Gastrocnemius medialis (tissue), 4 donors: ENCODE data around the gene LATS2. TPM values are rescaled to one million over a fixed set of nuclear protein-coding genes. Genes with fewer than 3 reads are reported as not detected.

ENCODE experiments used
- ATAC-seq, 2 donors: fragments of 150-250 bp; one replicate each; pipeline ENCODE4 v1.9.1; 2016
- DNase-seq, 2 donors: peaks; one replicate each; pipeline ENCODE4 v3.0.0-alpha.2; 2019
- H3K27ac ChIP-seq, 4 donors: fragments of 200-600 bp; sonication (generic); 1 replicate in 1 of 4; 2 replicates in 3 of 4; pipeline ENCODE4 v1.5.1; 2016 to 2018; ENCODE audit warnings: mild to moderate bottlenecking in 2 of 4, moderate library complexity in 1 of 4
- H3K27me3 ChIP-seq, 3 donors: fragments of 200-600 bp; sonication (generic) in 2 of 3; 1 replicate in 1 of 3; 2 replicates in 2 of 3; pipeline versions ENCODE4 v1.5.1 to v1.6.0; 2016 to 2019; ENCODE audit warnings: mild to moderate bottlenecking in 1 of 3, moderate library complexity in 1 of 3
- H3K36me3 ChIP-seq, 2 donors: fragments of 200-600 bp; sonication (generic) in 1 of 2; one replicate each; pipeline ENCODE4 v1.5.1; 2017 to 2018
- H3K4me1 ChIP-seq, 2 donors: fragments of 200-600 bp; sonication (generic) in 1 of 2; one replicate each; pipeline ENCODE4 v1.5.1; 2016 to 2017; ENCODE audit warnings: mild to moderate bottlenecking in 2 of 2
- H3K4me3 ChIP-seq, 4 donors: fragments of 200-600 bp; sonication (generic) in 3 of 4; 1 replicate in 1 of 4; 2 replicates in 3 of 4; pipeline ENCODE4 v1.5.1; 2016 to 2019; ENCODE audit warnings: mild to moderate bottlenecking in 2 of 4
- H3K9me3 ChIP-seq, 3 donors: fragments of 200-600 bp; sonication (generic) in 2 of 3; 1 replicate in 1 of 3; 2 replicates in 2 of 3; pipeline ENCODE4 v1.5.1; 2016 to 2019
- CTCF ChIP-seq, 5 experiments: fragments of 450-650 bp in 3 of 5; fragments of 200-600 bp in 2 of 5; sonication (generic) in 2 of 5; IDR thresholded peaks in 4 of 5; conservative IDR thresholded peaks in 1 of 5; 1 replicate in 4 of 5; 2 replicates in 1 of 5; pipeline ENCODE4 v1.5.1; 2016 to 2019; ENCODE audit warnings: antibody characterized with exemption in 5 of 5, mild to moderate bottlenecking in 3 of 5, moderate library complexity in 3 of 5
- POLR2A ChIP-seq, 2 donors: fragments of 450-650 bp; IDR thresholded peaks; one replicate each; pipeline ENCODE4 v1.6.1; 2017; ENCODE audit warnings: antibody characterized with exemption in 2 of 2, mild to moderate bottlenecking in 2 of 2, moderate library complexity in 2 of 2
- in situ Hi-C, 4 donors: fragments of 200-750 bp; cut with MboI; loops; one replicate each; pipeline versions ENCODE4 v1.15.0 to v1.8.0; 2017; ENCODE audit warnings: low sequenced_read_pairs in 4 of 4
- intact Hi-C: fragments of 100-400 bp; cut with DNase I; formaldehyde crosslinking; loops from one replicate; pipeline ENCODE4 v1.15.1; 2023; ENCODE audit warnings: low total_unique reads
- total RNA-seq, 4 donors: library from RNA; depleted of rRNA; stranded (reverse); fragments of >200 nt; gene quantifications; one replicate each; pipeline versions ENCODE4 v1.1.0 to v1.2.3, GENCODE V29; 2016

The LATS2 gene
- total RNA-seq, 4 donors from 2014 or later, result 11.5 to 34.1 (median 18.8) TPM

- DNase-seq, result peak in 1 of 2 donors; percentile 8
- H3K4me1 ChIP-seq, result peaks cover 66 to 74% of the 10 kb centered on the region in 2 donors
- no peaks in the 10 kb centered on the region for H3K9me3 ChIP-seq
- no peak overlapping the region for H3K4me3 ChIP-seq
- H3K27ac ChIP-seq, result peak overlapping the region in 1 of 4 donors; percentile 26
- TF ChIP-seq CTCF (IDR thresholded peaks at IDR 0.05 in 4 of 5, conservative IDR thresholded peaks at IDR 0.05 in 1 of 5), result no peak
- no peaks in the 10 kb centered on the region for H3K36me3 ChIP-seq
- intact Hi-C loops (no loop called here), in situ Hi-C loops (no loop called here)
- no peaks in the 10 kb centered on the region for H3K27me3 ChIP-seq
- no peak for ATAC-seq
Measured at GRCh38 chr13:21008026-21008425, 53.4 kb downstream of the LATS2 start.

GRCh38 chr13:21006141-21007005, 55.0 kb downstream of the LATS2 start:
- DNase-seq, result peak in 1 of 2 donors; percentile 14
- peaks cover 49 to 58% of the 10 kb centered on the region in 2 donors for H3K4me1 ChIP-seq
- H3K27ac ChIP-seq, result peak overlapping the region; percentile 69 to 73 (median 70)
- no peaks in the 10 kb centered on the region for H3K9me3 ChIP-seq
- no peak for TF ChIP-seq POLR2A (IDR thresholded peaks at IDR 0.05)
- TF ChIP-seq CTCF (IDR thresholded peaks at IDR 0.05 in 4 of 5, conservative IDR thresholded peaks at IDR 0.05 in 1 of 5), result no peak
- in situ Hi-C loops, result no loop called here
- ATAC-seq, result peak; percentile 40 to 55
- no peak overlapping the region for H3K4me3 ChIP-seq
- no peaks in the 10 kb centered on the region for H3K27me3 ChIP-seq
- no peaks in the 10 kb centered on the region for H3K36me3 ChIP-seq
- intact Hi-C loops, result no loop called here

GRCh38 chr13:21005193-21005592, 56.2 kb downstream of the LATS2 start:
- Histone ChIP-seq H3K4me1 (peaks cover 38 to 46% of the 10 kb centered on the region in 2 donors), H3K4me3 (no peak overlapping the region), H3K9me3 (no peaks in the 10 kb centered on the region), H3K27me3 (no peaks in the 10 kb centered on the region), H3K36me3 (no peaks in the 10 kb centered on the region), H3K27ac (peak overlapping the region; percentile 46 to 70 (median 64))
- intact Hi-C loops, result no loop called here
- in situ Hi-C loops, result no loop called here
- DNase-seq (no peak), ATAC-seq (no peak)
- no peak for TF ChIP-seq CTCF (IDR thresholded peaks at IDR 0.05 in 4 of 5, conservative IDR thresholded peaks at IDR 0.05 in 1 of 5)
- TF ChIP-seq POLR2A (IDR thresholded peaks at IDR 0.05), result no peak

- Histone ChIP-seq H3K9me3 (no peaks in the 10 kb centered on the region), H3K27me3 (no peaks in the 10 kb centered on the region), H3K36me3 (no peaks in the 10 kb centered on the region), H3K4me3 (no peak overlapping the region), H3K27ac (no peak overlapping the region), H3K4me1 (peaks cover 29 to 39% of the 10 kb centered on the region in 2 donors)
- TF ChIP-seq POLR2A (IDR thresholded peaks at IDR 0.05) (no peak), CTCF (IDR thresholded peaks at IDR 0.05 in 4 of 5, conservative IDR thresholded peaks at IDR 0.05 in 1 of 5) (no peak)
- in situ Hi-C loops, result no loop called here
- DNase-seq (no peak), ATAC-seq (no peak)
- intact Hi-C loops, result no loop called here
Measured at GRCh38 chr13:21001471-21001870, 59.9 kb downstream of the LATS2 start.
